RWPE2 (cell line): ENCODE measurements around the gene SLIT3.

Experiments
- ATAC-seq: fragments of 200-7000 bp; cut with Tn5 transposase; 3 replicates; pipeline ENCODE4 v1.9.1; 2021; ENCODE audit warnings: low read depth
- DNase-seq: peaks from one replicate; pipeline ENCODE4 v3.0.0-alpha.2; 2020; ENCODE audit warnings: low spot score
- H3K27ac ChIP-seq: fragments of 450-650 bp; 2 replicates; pipeline ENCODE4 v1.5.1; 2017; ENCODE audit warnings: mild to moderate bottlenecking; ENCODE audit not compliant: poor library complexity, severe bottlenecking
- H3K27me3 ChIP-seq: fragments of 250-450 bp; sonication (Bioruptor Pico); 2 replicates; pipeline ENCODE4 v1.5.1; 2021; ENCODE audit warnings: mild to moderate bottlenecking, moderate library complexity; ENCODE audit not compliant: insufficient read depth, poor library complexity, severe bottlenecking
- H3K36me3 ChIP-seq: fragments of 250-450 bp; sonication (Bioruptor Pico); 2 replicates; pipeline ENCODE4 v1.5.1; 2020; ENCODE audit warnings: low read depth, mild to moderate bottlenecking, moderate library complexity
- H3K4me1 ChIP-seq: fragments of 250-450 bp; sonication (Bioruptor Pico); 2 replicates; pipeline ENCODE4 v1.5.1; 2021; ENCODE audit warnings: mild to moderate bottlenecking, moderate library complexity; ENCODE audit not compliant: insufficient read depth, poor library complexity, severe bottlenecking
- H3K4me3 ChIP-seq: fragments of 250-450 bp; sonication (Bioruptor Pico); 2 replicates; pipeline ENCODE4 v1.5.1; 2021; ENCODE audit warnings: mild to moderate bottlenecking, moderate library complexity; ENCODE audit not compliant: severe bottlenecking
- H3K9me3 ChIP-seq: fragments of 250-450 bp; sonication (Bioruptor Pico); 2 replicates; pipeline ENCODE4 v1.5.1; 2021; ENCODE audit warnings: mild to moderate bottlenecking, moderate library complexity; ENCODE audit not compliant: severe bottlenecking
- CTCF ChIP-seq: fragments of 450-650 bp; IDR thresholded peaks from one replicate; pipeline ENCODE4 v1.5.1; 2017; ENCODE audit warnings: mild to moderate bottlenecking, moderate library complexity; ENCODE audit not compliant: poor library complexity, severe bottlenecking

SLIT3 gene

GRCh38 chr5:168770996-168771395 lies 529.9 kb downstream of the SLIT3 start:
- Histone ChIP-seq H3K36me3 (no peaks in the 10 kb centered on the region), H3K4me3 (no peak overlapping the region), H3K9me3 (no peaks in the 10 kb centered on the region), H3K4me1 (no peaks in the 10 kb centered on the region), H3K27ac (no peak overlapping the region), H3K27me3 (no peaks in the 10 kb centered on the region)
- ATAC-seq, result no peak
- no peak for DNase-seq
- TF ChIP-seq CTCF, result no peak

- DNase-seq, result no peak
- H3K27ac ChIP-seq, result no peak overlapping the region
- H3K9me3 ChIP-seq, result no peaks in the 10 kb centered on the region
- ATAC-seq, result no peak
- no peak for TF ChIP-seq CTCF
- no peak overlapping the region for H3K4me3 ChIP-seq
- no peaks in the 10 kb centered on the region for H3K4me1 ChIP-seq
- no peaks in the 10 kb centered on the region for H3K27me3 ChIP-seq
- H3K36me3 ChIP-seq, result no peaks in the 10 kb centered on the region
Measured at GRCh38 chr5:168770036-168770498, 530.9 kb downstream of the SLIT3 start.

GRCh38 chr5:168768172-168768571 lies 532.8 kb downstream of the SLIT3 start:
- ATAC-seq (no peak), DNase-seq (no peak)
- Histone ChIP-seq H3K4me1 (no peaks in the 10 kb centered on the region), H3K27me3 (no peaks in the 10 kb centered on the region), H3K4me3 (no peak overlapping the region), H3K36me3 (no peaks in the 10 kb centered on the region), H3K9me3 (no peaks in the 10 kb centered on the region), H3K27ac (no peak overlapping the region)
- TF ChIP-seq CTCF, result no peak

DNA sequence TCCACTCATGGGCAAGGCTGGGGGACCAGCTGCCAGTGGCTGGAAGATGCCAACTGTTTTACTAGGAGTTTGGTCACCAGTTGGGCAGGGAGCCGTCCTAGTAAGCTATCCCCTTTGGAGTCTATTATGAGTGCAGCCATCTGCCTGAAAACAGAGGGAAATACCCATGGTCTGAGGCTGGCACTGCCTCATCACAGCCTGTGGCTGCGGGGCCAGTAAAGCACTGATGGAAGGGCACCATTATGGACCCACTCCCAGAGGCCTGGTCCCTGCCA lies 534.6 kb downstream of the SLIT3 start:
- H3K9me3 ChIP-seq, result no peaks in the 10 kb centered on the region
- DNase-seq (no peak), ATAC-seq (no peak)
- TF ChIP-seq CTCF, result no peak
- no peak overlapping the region for H3K4me3 ChIP-seq
- H3K27me3 ChIP-seq, result no peaks in the 10 kb centered on the region
- no peak overlapping the region for H3K27ac ChIP-seq
- no peaks in the 10 kb centered on the region for H3K4me1 ChIP-seq
- no peaks in the 10 kb centered on the region for H3K36me3 ChIP-seq

- Histone ChIP-seq H3K27ac (no peak overlapping the region), H3K9me3 (no peaks in the 10 kb centered on the region), H3K4me3 (no peak overlapping the region), H3K4me1 (no peaks in the 10 kb centered on the region), H3K27me3 (no peaks in the 10 kb centered on the region), H3K36me3 (no peaks in the 10 kb centered on the region)
- no peak for TF ChIP-seq CTCF
- no peak for DNase-seq
- ATAC-seq, result no peak
Measured at GRCh38 chr5:168765551-168766425, 535.2 kb downstream of the SLIT3 start.
